Glomerular visceral epithelial cell (primary cell): ENCODE results near the gene SPACDR.

Source experiments
- DNase-seq: peaks from one replicate; pipeline ENCODE4 v3.0.0-alpha.2; 2016; ENCODE audit errors: extremely low spot score

Gene SPACDR

GRCh38 chr7:100434297-100435144, 29.5 kb downstream of the SPACDR start:
- no peak for DNase-seq

DNA sequence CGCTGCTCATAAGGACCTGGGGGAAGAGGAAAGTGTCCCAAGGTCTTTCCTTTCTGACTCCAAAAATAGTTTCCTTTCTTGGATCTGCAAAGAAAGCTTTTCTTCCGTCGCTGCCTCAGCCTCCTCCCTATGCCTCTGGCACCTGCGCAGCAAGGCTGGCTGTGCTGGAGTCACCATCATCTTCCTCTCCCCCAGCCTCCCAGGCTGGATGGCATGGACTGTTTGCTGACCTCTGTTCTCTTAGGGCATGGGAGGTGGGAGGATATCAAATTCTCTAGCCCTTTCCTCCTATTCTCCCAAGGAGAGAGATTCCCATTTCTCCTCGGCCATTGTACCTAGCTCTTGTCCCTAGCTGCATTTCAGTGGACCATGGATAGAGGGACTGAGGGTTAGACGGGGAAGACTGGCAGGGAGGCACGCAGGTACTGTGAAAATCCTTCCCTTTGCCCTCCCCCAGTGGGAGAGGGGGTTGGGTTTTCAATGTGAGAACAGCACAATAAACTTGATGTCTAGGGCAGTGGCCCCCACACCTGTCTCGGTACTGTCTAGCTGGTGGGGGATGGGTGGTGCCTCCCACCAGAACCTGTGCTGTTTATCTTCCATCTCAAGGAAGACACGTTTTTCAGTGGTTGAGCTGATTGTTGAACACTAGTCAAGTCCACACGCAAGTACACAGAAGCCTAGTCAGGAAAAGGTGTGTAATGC, 30.3 kb downstream of the SPACDR start:
- DNase-seq: no peak

DNA sequence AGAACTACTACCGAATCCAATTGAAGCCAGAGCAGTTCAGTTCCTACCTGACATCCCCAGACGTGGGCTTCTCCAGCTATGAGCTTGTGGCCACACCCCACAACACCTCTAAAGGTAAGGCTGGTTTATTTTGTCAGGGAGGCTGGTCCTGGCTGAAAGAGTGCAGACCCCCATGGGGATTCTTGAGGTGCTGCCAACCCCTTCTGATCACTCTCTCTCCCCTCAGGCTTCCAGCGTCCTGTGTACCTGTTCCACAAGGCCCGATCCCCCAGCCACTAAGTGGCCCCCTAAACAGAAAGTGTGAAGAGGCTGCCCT, 30.8 kb downstream of the SPACDR start:
- DNase-seq: no peak

GRCh38 chr7:100432621-100433275, 31.3 kb downstream of the SPACDR start:
- no peak for DNase-seq

DNA sequence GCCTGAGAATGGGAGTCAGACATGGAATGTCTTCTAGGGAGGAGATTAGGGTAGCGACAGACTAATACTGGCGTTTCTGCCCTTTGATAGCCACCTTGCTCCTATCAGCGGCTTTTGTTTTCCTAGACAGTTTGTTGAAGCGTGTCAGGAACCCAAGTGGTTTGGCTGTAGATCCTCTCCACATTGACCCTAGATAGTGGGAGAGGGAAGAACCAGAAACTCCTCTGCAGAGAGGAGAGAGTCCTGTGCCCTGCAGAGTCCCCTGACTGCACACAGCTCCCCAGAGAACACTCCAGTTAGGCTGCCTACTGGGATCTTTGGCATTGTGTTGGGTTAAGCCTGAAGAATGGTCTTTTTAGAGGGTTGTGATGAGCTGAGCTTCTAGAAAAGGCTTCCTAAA, 32.0 kb downstream of the SPACDR start:
- DNase-seq: no peak

GRCh38 chr7:100431286-100431735, 32.7 kb downstream of the SPACDR start:
- no peak for DNase-seq

DNA sequence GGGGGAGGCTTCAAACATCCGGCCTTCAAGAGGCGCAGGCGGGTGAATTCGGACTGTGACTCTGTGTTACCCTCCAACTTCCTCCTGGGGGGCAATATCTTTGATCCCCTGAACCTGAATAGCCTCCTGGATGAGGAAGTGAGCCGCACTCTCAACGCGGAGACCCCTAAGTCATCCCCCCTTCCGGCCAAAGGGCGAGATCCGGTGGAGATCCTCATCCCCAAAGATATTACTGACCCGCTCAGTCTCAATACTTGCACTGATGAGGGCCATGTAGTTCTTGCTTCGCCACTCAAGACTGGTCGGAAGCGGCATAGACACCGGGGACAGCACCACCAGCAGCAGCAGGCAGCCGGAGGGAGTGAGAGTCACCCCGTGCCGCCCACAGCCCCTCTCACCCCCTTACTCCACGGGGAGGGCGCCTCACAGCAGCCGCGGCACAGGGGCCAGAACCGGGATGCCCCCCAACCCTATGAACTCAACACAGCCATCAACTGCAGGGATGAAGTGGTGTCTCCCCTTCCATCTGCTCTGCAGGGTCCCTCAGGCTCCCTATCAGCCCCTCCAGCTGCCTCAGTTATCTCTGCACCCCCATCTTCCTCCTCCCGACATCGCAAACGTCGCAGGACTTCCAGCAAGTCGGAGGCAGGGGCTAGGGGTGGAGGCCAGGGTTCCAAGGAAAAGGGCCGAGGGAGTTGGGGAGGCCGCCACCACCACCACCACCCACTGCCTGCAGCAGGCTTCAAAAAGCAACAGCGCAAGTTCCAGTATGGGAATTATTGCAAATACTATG, 33.4 kb downstream of the SPACDR start:
- no peak for DNase-seq

GRCh38 chr7:100429637-100430492, 34.2 kb downstream of the SPACDR start, which contains the start of gene MEPCE:
Gene MEPCE, plus strand, starts transcription at chr7:100429831. Its CDS starts 188 bp downstream, at chr7:100430019.
- DNase-seq: peak; percentile 94

GRCh38 chr7:100428967-100429636, 35.0 kb downstream of the SPACDR start:
- peak; percentile 100 for DNase-seq

DNA sequence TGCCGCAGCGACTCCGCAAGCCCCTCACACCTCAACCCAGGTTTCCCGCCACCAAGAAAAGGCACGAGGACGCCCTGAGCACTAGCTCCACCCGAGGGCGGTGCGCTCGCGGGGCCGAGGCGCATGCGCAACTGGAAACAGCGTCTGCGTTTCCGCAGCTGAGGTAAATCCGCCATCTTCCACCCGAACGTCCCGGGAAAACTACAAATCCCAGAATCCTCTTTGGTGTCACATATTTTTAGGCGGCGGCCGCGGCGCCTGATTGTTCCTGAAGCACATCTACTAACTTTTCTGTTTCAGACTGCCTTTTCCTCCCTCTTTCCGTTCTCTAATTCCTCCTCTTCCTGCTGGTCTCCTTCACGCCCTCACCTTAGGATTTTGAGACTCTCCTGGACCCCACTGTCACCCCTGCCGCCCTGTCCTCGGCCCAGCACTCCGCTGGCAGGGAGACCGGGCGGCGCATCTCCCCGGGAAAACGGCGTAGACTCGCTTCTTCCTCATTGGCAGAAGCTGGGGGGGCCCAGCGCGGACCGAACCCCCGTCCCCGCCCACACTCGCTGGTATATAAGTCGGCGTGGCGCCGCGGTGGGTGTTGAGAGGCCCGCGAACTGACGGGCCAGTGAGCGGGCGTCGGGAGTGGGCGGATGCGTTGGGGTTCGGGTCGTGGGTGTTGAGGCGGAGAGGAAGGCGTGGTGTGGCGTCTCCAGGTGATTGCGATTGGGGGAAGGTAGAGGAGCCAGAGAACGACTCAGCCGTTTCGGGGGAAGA, 35.7 kb downstream of the SPACDR start, which contains the start of gene ZCWPW1:
TSS of gene ZCWPW1 (minus strand) at position 505 of the 768 bp plus-strand sequence. CDS start 8,054 bp downstream, outside the sequence.
- DNase-seq: peak; percentile 96

DNA sequence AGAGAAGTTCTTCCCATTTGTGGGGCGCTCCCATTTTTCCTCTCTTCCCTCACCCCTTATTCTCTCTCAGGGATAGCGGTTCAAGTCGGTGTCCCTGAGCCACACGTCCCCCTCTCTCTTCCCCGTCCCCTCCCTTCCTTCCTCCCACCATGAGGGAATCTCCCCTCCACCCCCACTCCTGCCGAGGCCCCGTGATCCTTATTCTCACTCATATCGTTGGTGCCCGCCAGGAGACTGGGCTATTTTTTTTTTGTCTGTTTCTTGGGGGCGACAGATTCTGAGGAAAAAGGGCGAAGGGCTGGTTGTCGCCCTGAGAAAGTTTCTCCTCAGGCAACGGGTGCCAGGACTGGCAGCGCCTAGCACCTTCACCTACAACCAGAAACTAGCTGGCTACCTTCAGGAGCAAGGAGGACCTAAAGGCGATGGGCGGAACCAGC, 36.3 kb downstream of the SPACDR start:
- no peak for DNase-seq

GRCh38 chr7:100426516-100426915, 37.5 kb downstream of the SPACDR start:
- DNase-seq: no peak

GRCh38 chr7:100425347-100425746, 38.7 kb downstream of the SPACDR start:
- DNase-seq: no peak

- DNase-seq: no peak
Measured at GRCh38 chr7:100423315-100423714, 40.7 kb downstream of the SPACDR start.

GRCh38 chr7:100419660-100420226, 44.3 kb downstream of the SPACDR start:
- no peak for DNase-seq

- DNase-seq: no peak
Measured at GRCh38 chr7:100418930-100419659, 45.0 kb downstream of the SPACDR start.

DNA sequence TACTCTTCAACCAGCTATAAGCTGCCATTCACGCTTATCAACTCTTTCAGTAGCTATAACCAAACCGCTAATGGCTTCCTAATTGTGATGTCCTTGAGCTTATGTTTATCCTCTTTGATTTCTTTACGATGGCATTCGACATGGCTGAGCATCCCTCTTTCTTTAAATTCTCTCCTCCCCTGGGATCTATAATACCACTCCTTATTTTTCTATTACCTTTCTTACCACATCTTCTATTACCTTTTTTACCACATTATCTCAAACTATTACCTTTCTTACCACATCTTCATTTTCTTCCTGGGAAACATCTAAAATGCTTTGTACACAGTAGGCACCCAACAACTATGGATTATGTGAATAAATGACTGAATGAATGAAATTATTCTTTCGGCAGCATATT, 48.6 kb downstream of the SPACDR start:
- DNase-seq: no peak

GRCh38 chr7:100413889-100414288, 50.2 kb downstream of the SPACDR start:
- DNase-seq: no peak
